ENCODE results near the gene SENP3.
"Not testable (repeated sequence)": the region's sequence is repeated elsewhere in the genome, so short reads cannot be mapped to it uniquely, and the experiment has no call there.

SENP3 gene

DNA sequence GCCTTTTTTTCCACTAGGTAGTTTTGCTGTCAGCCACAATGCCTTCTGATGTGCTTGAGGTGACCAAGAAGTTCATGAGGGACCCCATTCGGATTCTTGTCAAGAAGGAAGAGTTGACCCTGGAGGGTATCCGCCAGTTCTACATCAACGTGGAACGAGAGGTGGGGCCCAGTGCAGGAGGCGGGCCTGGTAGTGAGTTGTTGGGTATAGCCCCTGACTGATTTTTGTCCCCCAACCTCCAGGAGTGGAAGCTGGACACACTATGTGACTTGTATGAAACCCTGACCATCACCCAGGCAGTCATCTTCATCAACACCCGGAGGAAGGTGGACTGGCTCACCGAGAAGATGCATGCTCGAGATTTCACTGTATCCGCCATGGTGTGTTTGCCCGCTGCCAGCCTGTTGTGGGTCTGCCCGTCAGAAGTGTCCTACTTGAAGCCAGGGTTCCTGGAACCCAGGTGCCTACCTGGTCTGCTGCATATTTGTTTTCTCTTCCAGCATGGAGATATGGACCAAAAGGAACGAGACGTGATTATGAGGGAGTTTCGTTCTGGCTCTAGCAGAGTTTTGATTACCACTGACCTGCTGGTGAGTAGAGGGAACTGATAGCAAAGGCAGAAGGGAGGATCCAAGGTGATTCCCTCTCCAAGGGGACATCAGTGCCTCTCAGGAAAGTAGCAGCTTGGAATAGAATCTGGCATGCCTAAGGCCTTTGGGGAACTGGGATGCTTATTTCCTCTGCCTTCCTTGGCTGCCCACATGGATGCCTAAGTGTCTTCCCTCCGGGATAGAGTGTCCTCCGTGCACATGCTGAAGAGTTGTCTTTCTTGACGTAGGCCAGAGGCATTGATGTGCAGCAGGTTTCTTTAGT lies 15.8 kb downstream of the SENP3 start:
- no peak for DNase-seq

DNA sequence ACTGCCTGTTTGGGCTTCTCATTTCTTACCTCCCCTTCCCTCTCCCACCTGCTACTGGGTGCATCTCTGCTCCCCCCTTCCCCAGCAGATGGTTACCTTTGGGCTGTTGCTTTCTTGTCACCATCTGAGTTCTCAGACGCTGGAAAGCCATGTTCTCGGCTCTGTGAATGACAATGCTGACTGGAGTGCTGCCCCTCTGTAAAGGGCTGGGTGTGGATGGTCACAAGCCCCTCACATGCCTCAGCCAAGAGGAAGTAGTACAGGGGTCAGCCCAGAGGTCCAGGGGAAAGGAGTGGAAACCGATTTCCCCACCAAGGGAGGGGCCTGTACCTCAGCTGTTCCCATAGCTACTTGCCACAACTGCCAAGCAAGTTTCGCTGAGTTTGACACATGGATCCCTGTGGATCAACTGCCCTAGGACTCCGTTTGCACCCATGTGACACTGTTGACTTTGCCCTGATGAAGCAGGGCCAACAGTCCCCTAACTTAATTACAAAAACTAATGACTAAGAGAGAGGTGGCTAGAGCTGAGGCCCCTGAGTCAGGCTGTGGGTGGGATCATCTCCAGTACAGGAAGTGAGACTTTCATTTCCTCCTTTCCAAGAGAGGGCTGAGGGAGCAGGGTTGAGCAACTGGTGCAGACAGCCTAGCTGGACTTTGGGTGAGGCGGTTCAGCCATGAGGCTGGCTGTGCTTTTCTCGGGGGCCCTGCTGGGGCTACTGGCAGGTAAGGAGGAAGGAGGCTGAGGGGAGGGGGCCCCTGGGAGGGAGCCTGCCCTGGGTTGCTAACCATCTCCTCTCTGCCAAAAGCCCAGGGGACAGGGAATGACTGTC lies 17.5 kb downstream of the SENP3 start, which contains the start of gene CD68:
Gene CD68, plus strand, starts transcription at position 638 of the 833 bp plus-strand sequence. Its CDS starts 40 bp downstream, at position 678.
- peak; percentile 89 for DNase-seq

DNA sequence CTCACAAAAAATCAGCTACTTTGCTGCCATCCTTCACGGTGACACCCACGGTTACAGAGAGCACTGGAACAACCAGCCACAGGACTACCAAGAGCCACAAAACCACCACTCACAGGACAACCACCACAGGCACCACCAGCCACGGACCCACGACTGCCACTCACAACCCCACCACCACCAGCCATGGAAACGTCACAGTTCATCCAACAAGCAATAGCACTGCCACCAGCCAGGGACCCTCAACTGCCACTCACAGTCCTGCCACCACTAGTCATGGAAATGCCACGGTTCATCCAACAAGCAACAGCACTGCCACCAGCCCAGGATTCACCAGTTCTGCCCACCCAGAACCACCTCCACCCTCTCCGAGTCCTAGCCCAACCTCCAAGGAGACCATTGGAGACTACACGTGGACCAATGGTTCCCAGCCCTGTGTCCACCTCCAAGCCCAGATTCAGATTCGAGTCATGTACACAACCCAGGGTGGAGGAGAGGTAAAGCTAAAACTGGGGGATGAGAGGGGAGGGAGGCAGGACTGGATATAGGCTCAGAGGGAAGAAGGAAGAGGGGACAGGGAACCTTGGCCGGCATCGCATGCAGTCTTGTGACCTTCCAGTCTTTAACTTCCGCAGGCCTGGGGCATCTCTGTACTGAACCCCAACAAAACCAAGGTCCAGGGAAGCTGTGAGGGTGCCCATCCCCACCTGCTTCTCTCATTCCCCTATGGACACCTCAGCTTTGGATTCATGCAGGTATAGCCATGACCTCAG lies 18.3 kb downstream of the SENP3 start:
- no peak for DNase-seq

DNA sequence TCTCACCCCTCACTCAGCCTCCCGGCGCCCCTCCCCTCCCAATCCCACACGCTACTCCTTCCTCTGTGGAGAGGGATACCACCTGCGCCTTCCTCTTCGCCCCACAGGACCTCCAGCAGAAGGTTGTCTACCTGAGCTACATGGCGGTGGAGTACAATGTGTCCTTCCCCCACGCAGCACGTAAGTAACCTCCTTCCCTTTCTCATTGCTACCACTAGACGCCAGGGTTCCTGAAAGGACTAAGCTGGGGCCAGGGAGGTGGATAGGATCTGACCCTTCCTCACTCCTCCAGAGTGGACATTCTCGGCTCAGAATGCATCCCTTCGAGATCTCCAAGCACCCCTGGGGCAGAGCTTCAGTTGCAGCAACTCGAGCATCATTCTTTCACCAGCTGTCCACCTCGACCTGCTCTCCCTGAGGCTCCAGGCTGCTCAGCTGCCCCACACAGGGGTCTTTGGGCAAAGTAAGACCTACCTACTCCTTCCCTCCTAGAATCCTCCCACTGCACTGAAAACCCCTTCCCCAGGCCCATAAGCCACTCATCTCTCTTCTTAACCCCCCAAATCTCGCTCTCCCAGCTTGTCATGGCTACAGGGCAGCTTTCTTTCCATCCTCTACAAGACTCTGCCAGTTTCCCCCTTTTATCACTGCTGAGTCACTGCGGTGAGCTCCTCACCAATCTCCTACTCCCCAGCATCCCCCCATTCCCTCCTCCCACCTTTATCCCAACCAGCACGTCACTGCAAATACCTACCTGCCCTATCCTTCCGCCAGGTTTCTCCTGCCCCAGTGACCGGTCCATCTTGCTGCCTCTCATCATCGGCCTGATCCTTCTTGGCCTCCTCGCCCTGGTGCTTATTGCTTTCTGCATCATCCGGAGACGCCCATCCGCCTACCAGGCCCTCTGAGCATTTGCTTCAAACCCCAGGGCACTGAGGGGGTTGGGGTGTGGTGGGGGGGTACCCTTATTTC lies 19.2 kb downstream of the SENP3 start:
- DNase-seq = no peak

DNA sequence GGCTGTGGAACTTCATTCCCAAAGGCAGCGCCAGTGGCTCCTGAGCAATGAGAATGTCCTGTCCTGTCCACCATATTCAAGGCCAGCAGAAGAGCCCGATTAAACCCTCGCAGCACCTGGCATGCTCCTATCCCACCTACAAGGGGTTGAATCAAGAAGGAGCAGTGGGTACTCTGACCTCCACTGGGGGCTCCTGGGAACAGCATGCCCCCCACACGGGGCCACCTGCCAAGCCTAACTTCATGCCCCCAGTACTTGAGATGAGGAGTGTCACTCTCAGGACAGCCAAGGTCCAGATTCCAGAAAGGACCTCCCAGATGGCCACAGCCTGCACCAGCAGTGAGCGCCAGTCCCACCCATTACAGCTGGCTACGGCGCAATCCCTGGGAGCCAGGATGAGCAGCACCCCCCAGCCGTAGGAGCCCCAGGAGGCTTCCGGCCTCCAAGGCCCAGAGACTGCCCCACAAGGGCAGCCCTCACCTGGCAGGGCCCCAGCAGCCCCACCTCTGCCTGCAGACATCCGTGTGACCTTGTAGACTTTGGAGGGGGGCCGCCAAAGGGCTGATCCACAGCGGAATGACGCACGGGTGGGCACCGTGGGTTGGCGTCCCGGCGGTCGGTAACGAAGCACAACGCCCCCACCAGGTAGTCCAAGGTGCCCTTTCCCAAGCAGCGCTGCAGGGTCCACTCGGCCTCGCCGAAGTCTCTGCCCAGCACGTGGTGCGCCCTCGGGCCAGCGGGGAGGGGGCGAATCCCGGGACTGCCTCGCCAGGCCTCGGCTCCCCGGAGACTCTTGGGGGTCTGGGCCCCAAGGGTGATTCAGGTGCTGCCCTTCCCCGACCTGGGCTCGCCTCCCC lies 20.9 kb downstream of the SENP3 start:
- no peak for DNase-seq

DNA sequence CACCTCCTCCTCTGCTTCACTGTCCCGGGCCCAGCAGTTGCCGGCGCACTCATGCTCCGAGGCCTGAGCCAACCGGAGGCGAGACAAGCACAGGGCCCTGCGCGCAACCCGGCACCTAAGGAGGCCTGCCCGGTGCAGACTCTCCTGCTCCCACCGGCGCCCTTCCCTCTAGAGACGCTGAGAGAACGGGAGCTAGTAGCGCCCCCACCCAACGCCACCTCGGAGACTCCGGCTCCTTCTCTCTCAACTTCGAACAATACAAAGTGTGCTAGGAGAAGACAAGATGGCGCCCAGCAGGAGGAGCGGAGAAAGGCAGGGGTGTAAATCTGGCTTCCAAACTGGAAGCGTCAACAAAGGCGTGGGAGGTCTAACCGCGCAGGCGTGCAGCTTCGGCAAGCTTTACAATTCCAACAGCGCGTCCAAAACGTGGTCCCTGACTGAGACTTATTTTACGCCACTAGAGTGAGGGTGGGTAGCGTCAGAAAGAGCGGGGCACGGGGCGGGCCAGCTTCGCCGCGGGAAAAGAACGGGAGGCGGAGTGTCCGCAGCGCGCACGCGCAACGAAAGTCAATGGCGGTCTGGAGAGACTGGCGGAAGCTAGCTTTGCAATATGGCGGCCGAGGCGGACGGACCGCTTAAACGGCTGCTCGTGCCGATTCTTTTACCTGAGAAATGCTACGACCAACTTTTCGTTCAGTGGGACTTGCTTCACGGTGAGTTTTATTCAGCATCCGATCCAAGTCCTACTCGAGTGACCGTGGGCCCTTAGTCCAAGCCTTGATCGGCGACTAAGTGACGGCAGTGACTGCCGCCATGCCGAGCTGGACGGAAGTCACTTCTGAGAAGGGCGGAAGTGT lies 21.8 kb downstream of the SENP3 start, which contains the start of gene MPDU1:
Gene MPDU1, plus strand, starts transcription at position 600 of the 857 bp plus-strand sequence. Its CDS starts 11 bp downstream, at position 611.
- DNase-seq = peak; percentile 96

DNA sequence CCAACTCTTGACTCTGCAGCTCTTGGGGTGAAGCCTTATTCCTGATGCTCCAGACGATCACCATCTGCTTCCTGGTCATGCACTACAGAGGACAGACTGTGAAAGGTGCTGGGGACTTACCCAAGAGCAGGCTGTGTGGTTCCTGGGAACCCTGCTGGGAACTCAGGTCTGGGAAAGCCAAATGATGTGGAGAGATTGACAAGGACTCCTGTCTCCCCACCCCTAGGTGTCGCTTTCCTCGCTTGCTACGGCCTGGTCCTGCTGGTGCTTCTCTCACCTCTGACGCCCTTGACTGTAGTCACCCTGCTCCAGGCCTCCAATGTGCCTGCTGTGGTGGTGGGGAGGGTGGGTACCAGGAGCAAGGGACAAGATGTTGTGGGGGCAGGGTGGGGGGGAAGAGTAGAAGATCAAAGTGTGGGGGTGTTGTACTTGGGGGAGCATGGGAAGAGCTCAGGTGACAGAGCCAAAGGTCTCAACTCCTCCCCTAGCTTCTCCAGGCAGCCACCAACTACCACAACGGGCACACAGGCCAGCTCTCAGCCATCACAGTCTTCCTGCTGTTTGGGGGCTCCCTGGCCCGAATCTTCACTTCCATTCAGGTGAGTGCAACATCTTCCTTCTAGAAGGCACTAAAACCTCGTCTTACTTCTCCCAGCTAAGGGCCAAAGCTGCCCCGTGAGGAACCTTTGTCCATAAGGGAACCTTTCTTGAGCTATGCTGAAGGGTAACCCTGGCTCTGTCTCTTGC lies 25.1 kb downstream of the SENP3 start:
- no peak for DNase-seq

DNA sequence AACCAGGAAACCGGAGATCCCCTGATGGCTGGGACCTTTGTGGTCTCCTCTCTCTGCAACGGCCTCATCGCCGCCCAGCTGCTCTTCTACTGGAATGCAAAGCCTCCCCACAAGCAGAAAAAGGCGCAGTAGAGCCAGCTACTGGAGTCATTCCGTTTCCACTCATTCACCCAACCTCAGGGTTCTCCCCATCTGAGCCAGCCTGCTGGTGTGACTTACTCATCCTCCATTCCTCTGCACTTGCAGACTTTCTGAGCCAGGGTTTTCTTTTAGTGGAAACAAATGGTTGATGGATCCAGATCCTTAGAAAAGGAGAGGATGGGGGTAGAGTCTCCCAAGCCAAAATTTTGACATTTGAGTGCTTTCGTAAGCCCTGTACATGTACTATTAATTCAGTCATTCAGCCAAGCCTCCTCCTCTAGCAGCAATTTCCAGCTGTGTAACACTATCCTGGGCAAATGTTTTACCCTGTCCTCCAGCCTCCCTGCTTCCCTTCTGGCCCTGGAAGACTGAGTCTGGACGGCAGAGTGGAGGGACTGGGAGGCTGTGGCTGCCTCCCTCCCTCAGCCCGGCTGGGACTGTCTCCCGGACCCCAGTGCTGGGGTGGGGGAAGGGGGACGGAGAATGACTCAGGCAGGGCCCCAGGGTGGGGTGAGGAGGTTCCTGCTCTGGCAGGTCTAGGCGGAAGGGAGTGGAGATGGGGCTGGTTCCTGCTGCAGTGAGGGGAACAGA lies 25.9 kb downstream of the SENP3 start:
- DNase-seq = no peak

DNA sequence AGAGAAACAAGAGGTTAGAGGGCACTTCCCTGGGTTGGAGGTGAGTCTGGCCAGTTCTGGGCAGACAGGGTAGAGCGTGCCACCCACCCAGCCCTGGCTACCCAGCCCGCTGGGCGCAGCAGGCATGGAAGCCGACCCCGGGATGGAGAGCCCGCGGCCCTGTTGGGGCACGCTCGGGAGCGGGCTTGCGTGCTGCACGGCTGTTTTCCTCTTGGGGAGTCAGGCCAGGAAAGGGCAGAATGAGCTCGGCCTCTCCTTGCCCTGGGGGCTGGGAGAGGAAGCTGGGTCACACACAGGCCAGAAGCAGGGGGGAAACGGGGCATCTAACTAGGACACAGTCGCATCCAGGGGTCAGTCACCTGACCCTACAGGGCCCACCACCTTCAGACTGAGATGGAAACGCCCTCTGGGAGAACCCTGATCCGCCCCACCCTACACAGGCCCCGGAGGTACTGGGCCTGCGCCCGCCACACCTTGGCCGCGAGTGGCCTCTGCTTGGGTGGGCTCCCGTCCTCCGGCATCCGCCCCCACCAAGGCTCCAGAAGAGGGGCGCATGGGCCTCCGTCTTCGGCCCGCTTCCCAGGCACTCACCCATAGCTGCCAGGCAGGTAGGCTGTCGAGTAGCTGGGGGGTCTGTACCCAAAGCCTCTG lies 27.0 kb downstream of the SENP3 start:
- DNase-seq = no peak

DNA sequence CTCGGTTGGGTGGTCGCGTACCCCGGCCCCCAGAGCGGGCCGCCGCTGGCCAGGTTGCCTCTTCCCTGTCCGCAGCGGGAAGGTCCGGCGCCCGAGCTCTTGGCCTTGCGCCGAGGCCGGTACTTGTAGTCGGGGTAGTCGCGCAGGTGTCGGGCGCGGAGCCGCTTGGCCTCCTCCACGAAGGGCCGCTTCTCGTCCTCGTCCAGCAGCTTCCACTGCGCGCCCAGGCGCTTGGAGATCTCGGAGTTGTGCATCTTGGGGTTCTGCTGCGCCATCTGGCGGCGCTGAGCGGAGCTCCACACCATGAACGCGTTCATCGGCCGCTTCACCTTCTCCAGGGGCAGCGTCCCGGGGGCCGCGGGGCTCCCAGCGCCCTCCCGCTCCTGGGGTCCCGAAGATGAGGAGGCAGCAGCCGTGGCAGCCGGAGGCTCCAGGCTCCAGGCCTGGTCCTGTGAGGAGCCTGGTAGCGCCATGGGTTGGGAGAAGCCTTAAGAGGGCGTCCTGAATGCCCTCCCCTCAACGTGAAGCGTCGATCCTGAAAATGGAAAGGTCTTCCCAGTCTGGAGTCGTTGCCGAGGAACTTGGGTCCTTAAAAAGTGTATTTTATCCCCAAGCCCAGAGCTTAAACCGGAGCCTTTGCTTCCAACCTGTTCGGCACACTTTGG lies 27.6 kb downstream of the SENP3 start:
- DNase-seq = peak; percentile 84

DNA sequence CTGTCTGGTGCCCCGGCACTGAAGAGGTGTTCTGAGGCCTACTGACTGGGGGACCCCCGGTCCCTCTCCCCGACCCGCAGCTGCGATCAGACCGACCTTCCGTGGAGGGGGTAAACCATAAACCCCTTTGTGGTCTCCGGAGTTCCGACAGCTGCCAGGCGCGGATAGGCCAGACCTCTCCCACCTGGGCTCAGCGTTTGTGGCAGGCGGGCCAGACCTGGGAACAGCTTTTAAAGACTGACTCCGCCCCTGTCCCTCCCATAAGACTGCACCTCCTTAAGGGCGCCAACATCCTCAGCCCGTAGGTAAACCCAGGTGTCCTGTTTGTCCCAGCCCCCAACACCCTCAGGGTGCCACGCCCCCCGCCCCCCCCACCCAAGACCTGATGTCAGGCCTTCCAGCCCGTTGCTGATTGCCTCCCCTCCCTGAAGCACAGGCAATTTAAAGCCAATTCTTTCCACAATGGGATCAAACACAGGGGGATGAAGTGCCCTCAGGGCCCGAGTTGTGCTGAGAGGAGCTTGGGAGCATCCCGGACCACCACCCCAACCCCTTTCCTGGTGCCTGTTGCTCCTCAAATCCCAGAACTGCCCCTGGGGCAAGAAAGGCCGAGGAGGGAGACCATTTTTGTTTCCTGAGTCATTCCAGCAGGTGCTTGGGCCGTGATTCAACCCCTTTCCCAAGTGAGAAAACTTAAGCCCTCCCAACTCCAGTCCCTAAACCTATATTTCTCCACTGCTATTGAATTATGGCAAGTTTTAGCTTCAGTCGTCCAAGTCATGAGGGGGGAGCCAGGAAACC lies 28.4 kb downstream of the SENP3 start, which contains the start of gene SOX15:
Gene SOX15, minus strand, starts transcription at position 204 of the 801 bp plus-strand sequence. CDS start 418 bp downstream, outside the sequence.
- no peak for DNase-seq

DNA sequence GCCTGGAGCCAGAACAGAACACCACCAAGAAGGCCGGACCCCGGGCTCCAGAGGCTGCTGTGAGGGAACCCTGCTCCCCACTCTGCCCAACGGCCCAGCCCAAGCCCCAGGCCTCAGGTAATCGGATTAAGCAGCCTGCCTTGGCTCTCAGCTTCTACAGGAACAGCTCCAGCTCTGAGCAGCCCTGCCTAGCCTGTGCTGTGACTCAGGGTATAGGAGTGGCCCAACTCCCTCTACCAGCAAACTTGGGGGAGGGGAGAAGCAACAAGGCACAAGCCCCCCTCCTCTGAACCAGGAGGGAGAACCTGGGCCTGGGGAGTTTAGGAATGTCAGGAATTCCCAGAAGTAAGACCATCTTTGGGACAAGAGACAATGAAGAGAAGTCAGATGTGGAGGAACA lies 29.0 kb downstream of the SENP3 start:
- no peak for DNase-seq

DNA sequence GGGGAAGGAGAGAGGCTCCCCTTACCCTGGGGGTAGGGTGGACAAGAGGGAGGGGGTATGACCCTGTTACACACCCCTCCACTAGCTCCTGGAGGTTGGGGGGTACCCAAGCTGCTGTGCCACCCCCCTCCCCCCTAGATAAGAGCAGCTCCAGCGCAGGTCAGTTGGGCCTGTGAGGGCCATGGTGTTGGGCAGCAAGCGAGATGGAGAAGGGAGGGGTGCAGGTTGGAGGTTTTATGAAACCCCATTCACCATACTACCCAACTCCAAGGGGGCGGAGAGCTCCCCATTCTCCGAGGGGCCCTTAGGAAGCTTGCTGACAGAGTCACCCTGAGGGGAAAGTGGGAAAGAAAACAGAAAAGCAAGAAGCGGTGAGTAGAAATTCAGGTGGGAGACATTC lies 29.9 kb downstream of the SENP3 start:
- no peak for DNase-seq

DNA sequence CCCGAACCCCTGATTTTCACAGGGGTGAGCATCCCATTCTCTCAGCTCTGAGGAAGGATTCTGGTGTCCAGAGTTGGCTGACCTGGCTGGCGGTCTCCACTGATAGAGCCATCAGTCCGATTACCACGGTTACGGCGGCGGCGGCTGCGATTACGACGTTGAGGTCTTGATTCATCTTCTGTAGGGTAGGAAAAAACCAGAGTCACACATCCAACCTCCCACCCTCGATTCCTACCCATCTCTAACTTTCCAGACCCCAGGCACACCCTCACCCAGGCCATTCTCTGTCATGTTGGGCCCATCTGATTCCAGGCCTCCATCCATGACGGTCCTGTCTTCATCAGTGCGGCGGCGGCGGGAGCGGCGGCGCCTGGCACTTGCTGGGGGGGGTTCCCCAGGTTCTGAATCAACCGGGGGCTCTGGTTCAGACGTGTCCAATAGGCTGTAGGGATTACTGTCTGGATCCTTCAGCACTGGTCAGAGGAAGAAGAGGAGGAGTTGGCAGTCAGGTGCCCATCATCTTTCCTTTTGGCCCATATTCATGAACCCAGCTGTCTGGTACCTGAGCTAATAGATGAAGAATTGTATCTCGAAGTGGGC lies 30.8 kb downstream of the SENP3 start:
- DNase-seq = no peak

DNA sequence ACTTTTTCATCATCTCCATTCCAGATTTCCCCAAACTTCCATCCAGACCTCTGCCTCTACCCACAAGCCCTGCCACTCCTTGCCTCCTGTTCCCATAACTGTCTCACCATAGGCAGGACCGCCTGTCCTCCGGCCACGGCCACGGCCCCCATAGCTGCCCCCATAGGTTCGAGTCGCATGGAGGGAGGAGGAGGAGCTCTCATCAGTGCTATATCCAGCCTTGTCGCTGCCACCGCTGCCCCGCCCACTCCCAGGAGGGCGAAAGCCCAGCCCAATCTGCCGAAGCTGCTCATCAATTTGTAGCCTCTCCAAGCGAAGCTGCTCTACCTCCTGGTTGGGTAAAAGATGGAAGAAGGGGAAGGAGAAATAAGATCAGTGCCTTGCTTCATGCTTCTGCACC lies 31.6 kb downstream of the SENP3 start:
- no peak for DNase-seq

DNA sequence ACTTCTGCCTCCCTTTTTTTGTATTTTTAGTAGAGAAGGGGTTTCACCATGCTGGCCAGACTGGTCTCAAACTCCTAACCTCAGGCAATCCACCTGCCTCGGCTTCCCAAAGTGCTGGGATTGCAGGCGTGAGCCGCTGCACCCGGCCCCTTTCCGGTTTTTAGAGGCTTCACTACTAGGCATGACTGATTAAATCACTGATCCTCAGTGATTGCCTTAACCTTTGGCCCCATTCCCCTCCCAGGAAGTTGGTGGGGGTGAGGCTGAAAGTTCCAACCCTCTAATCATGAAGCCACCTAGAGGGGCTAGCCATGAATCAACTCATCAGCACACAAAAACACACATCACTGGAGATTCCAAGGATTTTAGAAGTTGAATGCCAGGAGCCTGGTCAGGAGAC lies 35.8 kb downstream of the SENP3 start:
- not testable (repeated sequence) for DNase-seq
